ENCODE results near the gene FAM229A. TPM values are rescaled to one million over a fixed set of nuclear protein-coding genes. Genes with fewer than 3 reads are reported as not detected.

FAM229A gene
- total RNA-seq, 1 donor from 2014 or later: 11.7 TPM

GRCh38 chr1:32377541-32378220 lies 15.4 kb upstream of the FAM229A start:
- intact Hi-C loops (cut with micrococcal nuclease): no loop called here
- no peak for DNase-seq
- CTCF ChIA-PET: no interaction called here
- Mint-ChIP-seq H3K27ac (no peak overlapping the region), H3K4me1 (peaks cover 2% of the 10 kb centered on the region), H3K9me3 (no peaks in the 10 kb centered on the region), H3K27me3 (no peaks in the 10 kb centered on the region), H3K4me3 (no peak overlapping the region), H3K36me3 (ENCODE audit: low read depth) (peaks cover 90% of the 10 kb centered on the region)
- ATAC-seq (ENCODE audit: low read depth): no peak
- POLR2A ChIA-PET: interaction anchor here (1.6 kb wide), 1 partner anchor 17 kb away, joined by 5 read pairs; the partner anchor contains the start of gene BSDC1
- TF ChIP-seq CTCF (IDR thresholded peaks at IDR 0.05): no peak

GRCh38 chr1:32376199-32376598 lies 13.9 kb upstream of the FAM229A start:
- ChIA-PET POLR2A (no interaction called here), CTCF (no interaction called here)
- Mint-ChIP-seq H3K4me1 (peaks cover 11% of the 10 kb centered on the region), H3K4me3 (no peak overlapping the region), H3K27ac (no peak overlapping the region), H3K9me3 (no peaks in the 10 kb centered on the region), H3K36me3 (ENCODE audit: low read depth) (peaks cover 93% of the 10 kb centered on the region), H3K27me3 (no peaks in the 10 kb centered on the region)
- no peak for DNase-seq
- no peak for ATAC-seq (ENCODE audit: low read depth)
- TF ChIP-seq CTCF (IDR thresholded peaks at IDR 0.05): no peak
- intact Hi-C loops (cut with micrococcal nuclease): no loop called here

- no peak for ATAC-seq (ENCODE audit: low read depth)
- no peak overlapping the region for H3K4me3 Mint-ChIP-seq
- H3K9me3 Mint-ChIP-seq: no peaks in the 10 kb centered on the region
- CTCF ChIA-PET: interaction anchor here (1.5 kb wide), 1 partner anchor 158 kb away, joined by 3 read pairs; no protein-coding TSS in a partner anchor
- intact Hi-C loops (cut with micrococcal nuclease): no loop called here
- H3K27ac Mint-ChIP-seq: peak overlapping the region; percentile 42
- peaks cover 77% of the 10 kb centered on the region for H3K36me3 Mint-ChIP-seq (ENCODE audit: low read depth)
- H3K27me3 Mint-ChIP-seq: no peaks in the 10 kb centered on the region
- no peak for TF ChIP-seq CTCF (IDR thresholded peaks at IDR 0.05)
- peaks cover 11% of the 10 kb centered on the region for H3K4me1 Mint-ChIP-seq
- POLR2A ChIA-PET: no interaction called here
- DNase-seq: no peak
Observed at GRCh38 chr1:32373996-32374592, 11.8 kb upstream of the FAM229A start.

GRCh38 chr1:32372149-32372756 lies 10.0 kb upstream of the FAM229A start:
- H3K36me3 Mint-ChIP-seq (ENCODE audit: low read depth): peaks cover 76% of the 10 kb centered on the region
- intact Hi-C loops (cut with micrococcal nuclease): loop anchor here (1.0 kb wide), 1 partner anchor 37 kb away; no protein-coding TSS in a partner anchor
- H3K27ac Mint-ChIP-seq: no peak overlapping the region
- DNase-seq (no peak), ATAC-seq (ENCODE audit: low read depth) (peak; percentile 80)
- no peaks in the 10 kb centered on the region for H3K9me3 Mint-ChIP-seq
- no peaks in the 10 kb centered on the region for H3K27me3 Mint-ChIP-seq
- ChIA-PET POLR2A (interaction anchor here (0.5 to 1.4 kb wide), 7 partner anchors 9 to 206 kb away, joined by 3 to 9 read pairs (median 4); partner anchors contain the start of genes BSDC1, CCDC28B and MARCKSL1), CTCF (interaction anchor here (0.6 to 1.9 kb wide), 6 partner anchors 11 to 156 kb away, joined by 3 to 15 read pairs (median 4); partner anchors contain the start of gene MARCKSL1)
- peaks cover 11% of the 10 kb centered on the region for H3K4me1 Mint-ChIP-seq
- no peak for TF ChIP-seq CTCF (IDR thresholded peaks at IDR 0.05)
- no peak overlapping the region for H3K4me3 Mint-ChIP-seq

All from activated B cell treated with CpG ODN at 0.5 μM for 24 hours (primary cell).